ENCODE results near the gene RPL36AL.
A peak's percentile ranks its signal among the peaks of the same experiment; 100 is the strongest.
"Not testable (repeated sequence)": the region's sequence is repeated elsewhere in the genome, so short reads cannot be mapped to it uniquely, and the experiment has no call there.

The RPL36AL gene

DNA sequence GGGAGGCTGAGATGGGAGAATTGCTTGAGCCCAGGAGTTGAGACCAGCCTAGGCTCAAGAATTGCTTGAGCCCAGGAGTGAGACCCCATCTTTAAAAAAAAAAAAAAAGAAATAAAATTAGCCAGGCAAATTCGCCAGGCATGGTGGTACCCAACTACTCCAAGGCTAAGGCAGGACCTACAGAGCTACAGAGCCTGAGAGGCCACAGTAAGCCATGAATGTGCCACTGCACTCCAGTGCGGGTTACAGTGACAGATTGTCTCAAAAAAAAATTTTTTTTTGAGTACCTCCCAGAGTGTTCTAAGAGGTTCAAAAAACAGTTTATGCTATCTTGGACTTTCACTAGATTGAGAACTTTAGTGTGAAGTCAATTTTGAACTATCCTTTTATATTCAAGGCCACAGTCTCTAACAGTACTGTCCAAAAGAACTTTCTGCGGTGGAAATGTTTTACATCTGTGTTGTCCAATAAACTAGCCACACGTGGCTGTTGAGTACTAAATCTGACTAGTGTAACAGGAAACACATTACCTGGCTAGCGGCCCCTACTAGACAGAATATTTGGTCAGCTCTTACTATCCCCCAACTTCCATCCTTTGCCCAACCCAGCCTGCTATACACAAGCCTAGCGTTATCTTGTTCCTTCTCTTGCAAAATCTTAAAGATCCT lies 2.4 kb downstream of the RPL36AL start:
- DNase-seq, result no peak

- no peak for DNase-seq
These were observed 4.7 kb downstream of the RPL36AL start for GRCh38 chr14:49615776-49616175.

DNA sequence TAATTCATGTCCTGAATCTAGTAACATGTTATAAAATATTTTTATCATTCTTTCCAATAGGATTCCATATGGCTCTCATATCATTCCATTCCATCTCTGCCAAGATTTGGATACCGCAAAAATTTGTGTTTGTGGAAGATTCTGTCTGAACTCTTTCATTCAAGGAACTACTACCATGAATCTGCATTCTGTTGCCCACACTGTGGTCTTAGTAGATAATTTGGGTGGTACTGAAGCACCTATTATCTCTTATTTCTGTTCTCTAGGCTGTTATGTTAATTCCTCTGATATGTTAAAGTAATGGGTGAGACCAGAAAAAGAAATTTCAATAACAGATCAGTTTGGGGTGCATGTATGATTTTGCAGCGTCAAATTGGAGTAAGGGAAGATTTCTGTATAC lies 6.2 kb downstream of the RPL36AL start:
- DNase-seq, result no peak

DNA sequence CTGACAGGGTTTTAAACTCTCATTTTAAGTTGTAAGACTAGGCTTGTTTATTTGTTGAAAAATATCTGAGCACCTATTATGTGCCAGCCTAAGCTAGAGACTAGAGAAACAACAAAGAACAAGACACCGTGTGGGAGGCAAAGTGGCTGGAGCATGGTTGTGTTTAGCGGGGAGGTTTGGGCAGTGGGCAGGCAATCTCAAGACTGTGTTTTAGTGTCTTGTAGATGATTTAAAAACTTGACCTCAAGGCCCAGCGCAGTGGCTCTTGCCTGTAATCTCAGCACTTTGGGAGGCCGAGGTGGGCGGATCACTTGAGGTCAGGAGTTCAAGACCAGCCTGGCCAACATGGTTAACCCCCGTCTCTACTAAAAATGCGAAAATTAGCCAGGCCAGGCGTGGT lies 7.8 kb downstream of the RPL36AL start:
- DNase-seq, result no peak

- DNase-seq, result no peak
These were observed 8.2 kb downstream of the RPL36AL start for GRCh38 chr14:49612251-49612650.

GRCh38 chr14:49607583-49607982 lies 12.8 kb downstream of the RPL36AL start:
- no peak for DNase-seq

DNA sequence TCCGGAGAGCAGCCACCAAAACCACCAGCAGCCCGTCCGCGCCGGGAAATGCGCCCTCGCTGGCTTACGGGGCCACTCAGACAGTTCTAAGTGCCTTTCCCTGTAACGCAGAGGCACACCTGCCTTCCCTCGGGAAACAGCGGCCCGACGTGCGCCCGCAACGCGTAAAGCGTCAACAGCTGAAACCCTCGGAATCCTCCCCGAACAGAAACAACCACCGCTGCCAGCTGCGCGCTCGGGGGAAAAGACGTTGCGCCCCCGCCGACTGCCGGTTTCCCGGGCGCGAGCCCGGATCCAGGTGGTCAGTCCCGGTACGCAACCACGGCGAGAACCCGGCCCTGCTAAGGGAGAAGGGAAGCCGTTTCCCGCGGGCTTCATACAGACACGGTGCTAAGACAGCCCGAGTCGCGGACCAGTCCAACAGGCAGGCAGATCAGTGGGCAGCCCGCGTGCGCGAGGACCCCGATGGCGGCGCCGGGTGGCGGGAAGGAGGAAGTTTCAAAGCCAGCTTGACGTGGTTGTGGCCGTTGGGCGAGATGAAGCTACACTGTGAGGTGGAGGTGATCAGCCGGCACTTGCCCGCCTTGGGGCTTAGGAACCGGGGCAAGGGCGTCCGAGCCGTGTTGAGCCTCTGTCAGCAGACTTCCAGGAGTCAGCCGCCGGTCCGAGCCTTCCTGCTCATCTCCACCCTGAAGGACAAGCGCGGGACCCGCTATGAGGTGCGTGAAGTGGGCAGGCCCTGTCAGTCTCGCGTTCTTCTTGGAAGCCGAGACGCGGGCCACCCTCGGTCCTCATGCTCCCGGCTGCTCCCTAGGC lies 21.7 kb downstream of the RPL36AL start, which contains the start of gene LRR1:
LRR1 (plus strand) TSS at position 456 of the 816 bp plus-strand sequence; CDS start at position 537, 81 bp downstream.
- peak; percentile 84 for DNase-seq

DNA sequence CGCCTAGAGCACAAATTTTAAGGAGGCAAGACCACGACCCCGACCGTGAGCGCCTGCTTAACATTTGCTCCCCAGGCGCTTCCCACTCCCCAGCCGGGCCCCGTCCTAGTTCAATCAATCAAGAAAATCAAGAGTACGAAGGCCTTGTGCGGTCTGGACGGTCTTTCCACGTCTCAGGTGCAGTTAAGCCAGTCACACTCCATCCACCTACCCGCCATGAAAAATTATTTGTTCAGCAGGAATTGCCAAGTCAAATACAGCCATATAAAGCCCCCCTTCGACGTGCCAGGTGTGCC lies 22.3 kb downstream of the RPL36AL start:
- no peak for DNase-seq

DNA sequence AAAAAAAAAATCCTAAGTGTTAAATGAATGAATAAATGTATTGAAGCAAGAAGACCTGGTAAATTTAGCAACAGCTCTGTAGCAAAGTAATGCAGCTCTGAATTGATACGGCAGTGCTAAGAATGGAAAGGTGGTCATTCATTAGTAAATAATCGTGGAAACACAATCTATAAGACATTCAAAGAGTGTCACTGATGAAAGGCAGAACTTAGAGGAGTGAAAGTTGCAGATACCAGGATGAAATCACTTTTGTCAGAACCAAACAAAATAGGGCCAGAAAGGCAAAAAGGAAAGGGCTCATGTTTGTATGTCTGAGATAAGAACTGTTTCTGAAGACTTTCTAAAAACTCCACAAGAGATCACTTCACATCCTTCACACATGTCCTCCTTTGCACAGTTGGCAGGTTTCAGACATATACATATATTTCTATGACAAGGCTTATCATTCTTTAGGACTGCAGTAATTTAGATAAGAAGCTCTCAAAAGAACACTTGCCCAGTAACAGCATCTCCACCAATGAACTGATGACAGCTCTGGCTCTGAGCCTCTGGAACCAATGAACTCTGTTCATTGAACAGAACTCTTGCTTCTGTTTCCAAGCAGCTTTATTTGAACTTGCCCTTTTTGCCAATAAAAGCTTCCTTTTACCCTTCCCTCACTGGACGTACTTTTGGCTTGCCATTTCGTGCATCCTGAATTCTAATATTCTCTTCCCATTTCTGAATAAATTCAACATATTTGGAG lies 25.9 kb downstream of the RPL36AL start:
- no peak for DNase-seq

- DNase-seq, result no peak
These were observed 27.4 kb downstream of the RPL36AL start for GRCh38 chr14:49593016-49593415.

DNA sequence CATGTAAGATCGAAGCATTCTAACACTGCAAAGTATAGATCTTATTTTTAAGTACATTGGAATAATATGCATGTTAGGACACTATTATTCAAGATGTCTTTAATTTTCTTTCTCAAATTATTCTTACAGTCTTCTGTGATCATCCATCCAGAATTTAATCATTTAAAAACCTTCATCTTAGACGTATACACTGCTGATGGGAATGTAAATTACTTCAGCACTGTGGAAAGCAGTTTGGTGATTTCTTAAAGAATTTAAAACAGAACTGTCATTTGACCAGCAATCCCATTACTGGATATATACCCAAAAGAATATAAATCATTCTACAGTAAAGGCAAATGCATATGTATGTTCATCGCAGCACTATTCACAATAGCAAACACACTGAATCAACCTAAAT lies 31.0 kb downstream of the RPL36AL start:
- DNase-seq, result no peak

GRCh38 chr14:49586673-49587460 lies 33.6 kb downstream of the RPL36AL start:
- DNase-seq, result peak; percentile 49

DNA sequence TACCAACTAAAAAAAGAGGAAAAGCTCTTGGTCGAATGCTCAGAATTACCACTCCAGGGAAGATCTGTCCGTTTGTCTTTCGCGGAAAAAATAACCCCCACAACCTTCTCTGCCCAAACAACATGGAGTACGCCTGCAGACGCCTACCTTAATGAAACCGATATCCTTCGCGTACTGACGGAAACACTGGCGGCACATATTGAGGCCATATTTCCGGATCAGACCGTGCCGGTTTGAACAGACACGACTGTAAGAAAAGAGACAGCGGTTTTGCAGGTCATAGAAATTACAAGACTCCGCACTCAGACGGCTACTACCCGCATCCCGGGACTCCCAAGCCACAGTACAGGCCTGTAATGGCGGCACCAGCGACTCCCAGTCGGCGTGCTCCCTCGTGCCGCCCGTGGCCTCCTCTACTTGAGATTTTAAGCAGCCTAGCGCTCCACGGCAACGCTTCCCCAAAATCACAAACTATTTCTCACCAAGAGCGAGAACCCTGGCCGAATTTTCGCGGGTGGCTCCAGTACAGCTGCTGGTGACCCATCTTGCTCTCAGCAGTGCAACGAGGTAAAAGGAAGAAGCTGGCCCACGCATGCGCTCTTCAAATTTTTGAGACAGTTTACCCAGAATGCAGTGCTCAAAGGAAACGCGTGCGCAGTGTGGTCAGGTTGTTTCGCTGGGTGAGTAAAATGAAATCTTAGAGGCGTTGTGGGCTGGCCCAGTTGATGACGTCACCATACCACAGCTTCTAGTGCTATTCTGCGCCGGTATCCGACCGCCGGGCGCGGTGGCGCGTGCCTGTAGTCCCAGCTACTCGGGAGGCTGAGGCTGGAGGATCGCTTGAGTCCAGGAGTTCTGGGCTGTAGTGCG lies 34.4 kb downstream of the RPL36AL start, which contains the start of gene RPS29:
RPS29 (minus strand) TSS at position 578 of the 870 bp plus-strand sequence; CDS start at position 544, 34 bp downstream.
- DNase-seq, result peak; percentile 96

GRCh38 chr14:49584981-49585640 lies 35.3 kb downstream of the RPL36AL start:
- DNase-seq, result not testable (repeated sequence)

- no peak for DNase-seq
These were observed 36.4 kb downstream of the RPL36AL start for GRCh38 chr14:49584058-49584457.

DNA sequence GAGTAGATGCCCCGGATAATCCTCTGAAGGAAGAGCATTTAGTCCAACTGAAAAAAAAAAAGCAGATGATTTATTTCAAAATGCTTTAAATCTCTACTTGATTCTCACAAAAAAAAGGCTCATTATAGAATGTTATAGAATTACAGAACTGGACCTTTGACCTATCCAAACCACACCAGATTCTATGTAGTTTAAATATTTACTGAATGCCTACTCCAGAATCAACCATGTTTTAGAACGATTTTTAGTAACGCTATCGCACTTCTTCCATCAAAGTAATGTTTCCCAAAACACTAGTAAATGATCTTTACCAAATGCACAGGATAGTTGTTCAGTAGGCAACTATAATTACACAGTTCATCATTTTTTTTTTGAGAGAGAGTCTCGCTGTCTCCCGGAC lies 36.8 kb downstream of the RPL36AL start:
- no peak for DNase-seq

GRCh38 chr14:49582113-49582977 lies 38.1 kb downstream of the RPL36AL start:
- no peak for DNase-seq

DNA sequence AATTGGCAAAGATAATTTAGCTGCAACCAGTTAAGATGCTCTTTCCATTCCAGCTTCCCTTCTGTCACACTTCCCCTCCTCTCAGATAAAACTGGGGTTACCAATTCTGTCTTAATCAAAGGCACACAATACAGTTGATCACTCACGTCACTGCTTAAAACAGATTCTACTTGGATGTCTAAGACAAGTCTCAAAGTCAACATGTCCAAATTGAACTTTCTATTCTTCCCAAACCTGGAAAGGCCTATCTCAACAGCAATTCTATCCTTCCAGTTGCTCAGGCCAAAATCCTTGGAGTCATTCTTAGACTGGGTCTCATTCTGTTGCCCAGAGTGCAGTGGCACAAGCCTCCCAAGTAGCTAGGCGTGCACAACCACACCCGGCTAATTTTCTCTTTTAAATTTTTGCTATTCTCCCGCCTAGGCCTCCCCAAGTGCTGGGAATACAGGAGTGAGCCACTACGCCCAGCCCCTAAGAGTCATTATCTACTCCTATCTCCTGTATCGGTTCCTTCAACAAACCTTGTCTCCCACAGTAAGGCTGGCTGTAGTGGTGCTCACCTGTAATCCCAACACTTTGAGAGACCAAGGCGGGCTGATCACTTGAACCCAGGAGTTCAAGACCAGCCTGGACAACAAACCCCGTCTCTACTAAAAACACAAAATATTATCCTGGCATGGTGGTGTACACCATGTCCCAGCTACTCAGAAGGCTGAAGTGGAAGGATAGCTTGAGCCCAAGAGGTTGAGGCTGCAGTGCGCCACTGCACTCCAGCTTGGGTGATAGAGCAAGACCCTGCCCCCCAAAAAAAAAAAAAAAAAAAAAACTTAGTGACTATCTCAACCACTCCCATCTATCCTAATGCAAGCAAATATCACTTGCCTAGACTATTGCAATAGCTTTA lies 39.0 kb downstream of the RPL36AL start:
- no peak for DNase-seq

- no peak for DNase-seq
These were observed 40.6 kb downstream of the RPL36AL start for GRCh38 chr14:49579841-49580240.
